Activated CD4-positive, CD25-positive, alpha-beta regulatory T cell treated with anti-CD3 and anti-CD28 coated beads, Interleukin-2, amount 50 U/mL, for 72 hours (primary cell): Measurements from ENCODE around the gene KLHDC8A.

ENCODE experiments used
- DNase-seq: peaks from one replicate; pipeline ENCODE4 v3.0.0; 2021

The KLHDC8A gene

GRCh38 chr1:205293350-205294074, 63.2 kb downstream of the KLHDC8A start:
- no peak for DNase-seq

DNA sequence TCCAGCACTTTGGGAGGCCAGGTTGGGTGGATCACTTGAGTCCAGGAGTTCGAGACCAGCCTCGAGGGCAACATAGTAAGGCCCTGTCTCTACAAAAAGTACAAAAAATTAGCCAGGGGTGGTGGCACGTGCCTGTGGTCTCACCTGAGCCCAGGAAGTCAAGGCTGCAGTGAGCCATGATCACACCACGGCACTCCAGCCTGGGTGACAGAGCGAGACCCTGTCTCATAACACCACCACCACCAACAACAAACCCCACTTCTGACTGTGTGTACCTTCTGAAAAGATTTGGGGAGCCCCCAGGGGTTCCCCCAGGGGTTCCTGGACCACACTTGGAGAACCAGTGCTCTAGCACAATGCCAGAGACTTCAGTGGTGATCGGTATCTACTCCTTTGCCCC, 65.1 kb downstream of the KLHDC8A start:
- no peak for DNase-seq

DNA sequence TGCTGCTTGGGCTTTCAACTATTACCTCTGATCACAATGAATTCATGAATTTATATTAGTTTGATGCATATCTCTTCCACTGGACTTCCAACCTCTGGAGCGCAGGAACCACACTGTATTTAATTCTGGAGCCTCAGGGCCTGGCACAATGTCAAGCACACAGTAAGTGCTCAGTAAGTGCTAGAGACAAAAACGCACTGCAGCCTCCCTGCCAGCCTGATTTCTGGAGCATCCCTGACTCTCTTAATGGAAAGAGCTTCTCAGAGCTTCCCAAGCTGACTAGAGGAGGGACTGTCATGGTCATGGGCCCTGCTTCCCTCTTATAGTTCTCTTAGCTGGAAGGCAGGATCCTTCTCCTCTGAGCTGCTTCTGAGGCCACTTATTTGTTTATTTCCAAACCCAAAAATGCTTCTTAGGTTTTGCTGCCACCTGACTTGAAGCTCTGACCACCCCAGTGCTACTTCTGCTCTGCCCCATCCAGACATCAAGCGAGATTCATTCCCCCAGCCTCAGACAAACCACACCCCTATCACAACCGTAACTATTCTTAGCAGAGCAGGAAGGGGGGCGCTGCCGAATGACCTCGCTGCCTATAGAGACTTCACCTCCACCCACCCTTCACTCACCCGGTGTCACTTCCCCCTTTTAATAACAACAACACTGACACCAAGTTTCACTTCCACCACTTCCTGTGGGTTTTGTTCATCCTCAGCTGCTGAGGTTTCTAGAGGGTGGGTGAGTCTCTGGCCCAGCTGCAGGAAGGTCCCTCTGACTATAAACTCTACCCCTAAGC, 68.8 kb downstream of the KLHDC8A start:
- DNase-seq, result peak; percentile 67

- no peak for DNase-seq
Observed at GRCh38 chr1:205287076-205287475, 69.6 kb downstream of the KLHDC8A start.

GRCh38 chr1:205286335-205286950, 70.3 kb downstream of the KLHDC8A start:
- peak; percentile 79 for DNase-seq
